Hair follicular keratinocyte (primary cell): Measurements from ENCODE around the gene OR52K2. TPM values are rescaled to one million over a fixed set of nuclear protein-coding genes. Genes with fewer than 3 reads are reported as not detected.

Source experiments
- total RNA-seq: library from RNA; depleted of rRNA; stranded (reverse); fragments of >200 nt; gene quantifications from 2 replicates; pipeline ENCODE4 v1.2.3, GENCODE V29; 2015

OR52K2 gene
- total RNA-seq = not detected in 2 replicates

GRCh38 chr11:4448995-4449394, at the start of gene OR52K2:
TSS of gene OR52K2 (plus strand) at chr11:4449295. CDS start at chr11:4449340, 45 bp downstream.

DNA sequence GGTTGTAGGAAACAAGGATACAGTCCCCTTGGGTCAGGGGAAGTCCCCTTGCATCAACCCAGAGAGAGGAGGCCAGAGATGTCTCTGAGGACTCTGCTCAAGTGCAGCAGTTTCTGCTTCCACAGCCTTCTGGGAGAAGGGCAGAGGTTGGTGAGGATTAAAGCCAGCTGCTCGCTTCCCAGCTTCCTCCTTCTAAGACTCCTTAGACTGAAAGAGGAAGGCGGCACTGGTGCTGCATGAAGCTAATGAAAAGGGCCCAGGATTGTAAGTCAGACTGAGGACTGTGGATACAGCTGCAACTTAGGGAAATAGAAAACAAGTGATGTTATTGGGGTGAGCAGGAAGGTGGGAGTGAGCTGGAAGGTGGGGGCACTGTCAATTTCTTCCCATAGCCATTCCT, 33.4 kb downstream of the OR52K2 start, which contains the start of gene OR52K1:
OR52K1 (plus strand) TSS at position 202 of the 400 bp plus-strand sequence. CDS start 6,255 bp downstream, outside the sequence.

Other genes starting within 250 kb of the OR52K2 start
- not detected in 2 replicates for gene OR52B4, start 80.9 kb upstream of the OR52K2 start, total RNA-seq
- gene TRIM21, start 55.6 kb upstream of the OR52K2 start, total RNA-seq = 15.9 and 18.8 TPM in 2 replicates
- gene OR52K1, start 33.4 kb downstream of the OR52K2 start, total RNA-seq = not detected in 2 replicates
- not detected in 2 replicates for gene OR52M1, start 95.9 kb downstream of the OR52K2 start, total RNA-seq
- not detected in 2 replicates for gene OR52I2, start 132.4 kb downstream of the OR52K2 start, total RNA-seq
- not detected in 2 replicates for gene OR52I1, start 144.7 kb downstream of the OR52K2 start, total RNA-seq
- gene TRIM68, start 158.9 kb downstream of the OR52K2 start, total RNA-seq = 7.3 and 10.9 TPM in 2 replicates
- gene OR51D1, start 188.2 kb downstream of the OR52K2 start, total RNA-seq = not detected in 2 replicates
- gene OR51E1, start 194.7 kb downstream of the OR52K2 start, total RNA-seq = not detected in 2 replicates
- gene OR51E2, start 248.6 kb downstream of the OR52K2 start, total RNA-seq = not detected in 2 replicates